GM23338 (cell line): ENCODE data around the gene TAAR2. TPM values are rescaled to one million over a fixed set of nuclear protein-coding genes. Genes with fewer than 3 reads are reported as not detected.

Source experiments
- ATAC-seq: fragments of 200-7000 bp; cut with Tn5 transposase; 3 replicates; pipeline ENCODE4 v1.9.1; 2020
- DNase-seq: peaks from one replicate; pipeline ENCODE4 v3.0.0-alpha.2; 2015; ENCODE audit warnings: low spot score
- H2AFZ ChIP-seq: fragments of 200-600 bp; sonication (generic); 2 replicates; pipeline ENCODE4 v1.8.0; 2016; ENCODE audit warnings: antibody characterized with exemption, mild to moderate bottlenecking, moderate library complexity
- H3F3A ChIP-seq: fragments of 200-600 bp; sonication (generic); replicated peaks from 2 replicates; pipeline ENCODE4 v1.8.0; 2017; ENCODE audit warnings: antibody characterized with exemption, mixed run types, low read depth
- H3K27ac ChIP-seq: fragments of 200-600 bp; sonication (generic); 2 replicates; pipeline ENCODE4 v1.6.1; 2016; ENCODE audit warnings: low read depth
- H3K27me3 ChIP-seq: fragments of 200-600 bp; sonication (generic); 2 replicates; pipeline ENCODE4 v1.8.0; 2016; ENCODE audit warnings: mild to moderate bottlenecking, mixed run types, moderate library complexity; ENCODE audit not compliant: insufficient read depth
- H3K36me3 ChIP-seq: fragments of 200-600 bp; sonication (generic); 2 replicates; pipeline ENCODE4 v1.8.0; 2016; ENCODE audit warnings: mild to moderate bottlenecking; ENCODE audit not compliant: insufficient read depth
- H3K4me1 ChIP-seq: fragments of 200-600 bp; sonication (generic); 2 replicates; pipeline ENCODE4 v1.8.0; 2016; ENCODE audit warnings: mild to moderate bottlenecking, moderate library complexity; ENCODE audit not compliant: insufficient read depth
- H3K4me2 ChIP-seq: fragments of 200-600 bp; sonication (generic); 2 replicates; pipeline ENCODE4 v1.7.1; 2017; ENCODE audit warnings: mixed run types
- H3K4me3 ChIP-seq: fragments of 200-600 bp; sonication (generic); 2 replicates; pipeline ENCODE4 v1.6.1; 2016; ENCODE audit warnings: mixed run types
- H3K79me2 ChIP-seq: fragments of 200-600 bp; sonication (generic); replicated peaks from 2 replicates; pipeline ENCODE4 v1.8.0; 2017; ENCODE audit warnings: mild to moderate bottlenecking; ENCODE audit not compliant: insufficient read depth
- H3K9me2 ChIP-seq: fragments of 200-600 bp; sonication (generic); 2 replicates; pipeline ENCODE4 v1.8.0; 2017; ENCODE audit not compliant: insufficient read depth
- H4K20me1 ChIP-seq: fragments of 200-600 bp; sonication (generic); replicated peaks from 2 replicates; pipeline ENCODE4 v1.8.0; 2017; ENCODE audit warnings: mild to moderate bottlenecking; ENCODE audit not compliant: insufficient read depth
- H3K27ac Mint-ChIP-seq: 2 replicates; pipeline ENCODE4 v1.8.0; 2020; ENCODE audit warnings: inconsistent platforms, mild to moderate bottlenecking, moderate library complexity, mixed read lengths
- H3K27me3 Mint-ChIP-seq: 3 replicates; pipeline ENCODE4 v1.8.0; 2022; ENCODE audit warnings: low read depth, mild to moderate bottlenecking, moderate library complexity, mixed read lengths, inconsistent platforms; ENCODE audit not compliant: insufficient read depth, poor library complexity
- H3K36me3 Mint-ChIP-seq: 3 replicates; pipeline ENCODE4 v1.8.0; 2021; ENCODE audit warnings: low read depth, mild to moderate bottlenecking, inconsistent platforms, moderate library complexity, mixed read lengths
- H3K4me1 Mint-ChIP-seq: 3 replicates; pipeline ENCODE4 v1.8.0; 2020; ENCODE audit warnings: mild to moderate bottlenecking, inconsistent platforms, mixed read lengths
- H3K4me3 Mint-ChIP-seq: 3 replicates; pipeline ENCODE4 v1.8.0; 2021; ENCODE audit warnings: moderate library complexity, mild to moderate bottlenecking, inconsistent platforms, mixed read lengths
- H3K9me3 Mint-ChIP-seq: 3 replicates; pipeline ENCODE4 v1.8.0; 2020; ENCODE audit warnings: moderate library complexity, mild to moderate bottlenecking, inconsistent platforms, mixed read lengths
- CREB1 ChIP-seq: fragments of 250-450 bp; sonication (Bioruptor Pico); IDR thresholded peaks from 2 replicates; pipeline ENCODE4 v1.5.0; 2020; ENCODE audit warnings: low read depth, mild to moderate bottlenecking, moderate library complexity
- EZH2 ChIP-seq: fragments of 200-600 bp; sonication (generic); IDR thresholded peaks from one replicate; pipeline ENCODE4 v1.8.0; 2017; ENCODE audit warnings: antibody characterized with exemption, mild to moderate bottlenecking, low read depth; ENCODE audit not compliant: unreplicated experiment
- EZH2phosphoT487 ChIP-seq: fragments of 200-600 bp; sonication (generic); IDR thresholded peaks from one replicate; pipeline ENCODE4 v1.8.1; 2018; ENCODE audit warnings: antibody characterized with exemption; ENCODE audit not compliant: unreplicated experiment
- JUNB ChIP-seq: IDR thresholded peaks from one replicate; pipeline ENCODE4 v1.6.1; 2016; ENCODE audit warnings: antibody characterized with exemption; ENCODE audit not compliant: unreplicated experiment
- NANOG ChIP-seq: IDR thresholded peaks from 2 replicates; pipeline ENCODE4 v1.6.1; 2016; ENCODE audit warnings: antibody characterized with exemption, borderline replicate concordance
- POLR2AphosphoS5 ChIP-seq: IDR thresholded peaks from 2 replicates; pipeline ENCODE4 v1.6.1; 2016; ENCODE audit warnings: antibody characterized with exemption, low read depth
- STAT1 ChIP-seq: IDR thresholded peaks from one replicate; pipeline ENCODE4 v1.6.1; 2016; ENCODE audit warnings: antibody characterized with exemption; ENCODE audit not compliant: unreplicated experiment
- ZNF331 ChIP-seq: fragments of 250-450 bp; sonication (Bioruptor Pico); IDR thresholded peaks from 2 replicates; pipeline ENCODE4 v1.5.0; 2020; ENCODE audit warnings: low read depth, mild to moderate bottlenecking, moderate library complexity
- polyA plus RNA-seq: library from polyadenylated mRNA; unstranded; fragments of >200 nt; fragmentation: Nextera tagmentation; extraction: Ambion mirVana; gene quantifications from 2 replicates; pipeline ENCODE4 v1.2.1, GENCODE V29; 2016
- total RNA-seq: library from RNA; depleted of rRNA; stranded (reverse); fragments of >200 nt; shearing (Covaris generic); gene quantifications from 2 replicates; pipeline ENCODE4 v1.2.3, GENCODE V29; 2014
- TF ChIP-seq, protein P1 (sequence below): IDR thresholded peaks from one replicate; pipeline ENCODE4 v1.6.1; 2018; ENCODE audit warnings: antibody characterized with exemption; ENCODE audit not compliant: unreplicated experiment
- TF ChIP-seq, protein P2 (sequence below): fragments of 250-450 bp; sonication (Bioruptor Pico); IDR thresholded peaks from 2 replicates; pipeline ENCODE4 v1.5.0; 2020; ENCODE audit warnings: mild to moderate bottlenecking, moderate library complexity
- TF ChIP-seq, protein P3 (sequence below): IDR thresholded peaks from 2 replicates; pipeline ENCODE4 v1.6.1; 2016; ENCODE audit warnings: antibody characterized with exemption
- TF ChIP-seq, protein P4 (sequence below), 2 experiments: fragments of 200-600 bp in 1 of 2; sonication (generic) in 1 of 2; conservative IDR thresholded peaks; 2 replicates each; pipeline versions ENCODE4 v1.5.1 to v1.6.1; 2016 to 2017; ENCODE audit warnings: antibody characterized with exemption in 2 of 2, low read depth in 2 of 2, mild to moderate bottlenecking in 2 of 2, moderate library complexity in 1 of 2

Gene TAAR2
- total and polyA plus RNA-seq, 2 experiments from 2014 or later: not detected

DNA sequence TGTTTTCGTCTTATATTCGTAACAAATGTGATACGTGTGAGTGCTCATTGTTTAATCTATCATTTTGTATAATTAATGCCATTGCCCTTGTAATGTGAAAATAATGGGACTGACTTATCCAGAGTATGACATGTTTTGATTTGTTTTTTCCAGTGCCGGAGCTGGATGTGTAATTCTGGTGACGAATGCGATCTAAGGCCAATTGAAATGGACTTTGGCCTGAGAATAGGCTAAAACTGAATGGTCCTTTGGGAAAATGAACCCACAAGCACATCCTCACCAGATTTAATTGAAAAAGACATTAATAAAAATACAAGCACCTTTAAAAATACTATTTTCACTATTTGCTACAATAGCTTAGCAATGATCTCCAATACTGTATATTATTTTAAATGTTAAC is 27.9 kb downstream of the TAAR2 start (continued):
- TF ChIP-seq, protein P1, sequence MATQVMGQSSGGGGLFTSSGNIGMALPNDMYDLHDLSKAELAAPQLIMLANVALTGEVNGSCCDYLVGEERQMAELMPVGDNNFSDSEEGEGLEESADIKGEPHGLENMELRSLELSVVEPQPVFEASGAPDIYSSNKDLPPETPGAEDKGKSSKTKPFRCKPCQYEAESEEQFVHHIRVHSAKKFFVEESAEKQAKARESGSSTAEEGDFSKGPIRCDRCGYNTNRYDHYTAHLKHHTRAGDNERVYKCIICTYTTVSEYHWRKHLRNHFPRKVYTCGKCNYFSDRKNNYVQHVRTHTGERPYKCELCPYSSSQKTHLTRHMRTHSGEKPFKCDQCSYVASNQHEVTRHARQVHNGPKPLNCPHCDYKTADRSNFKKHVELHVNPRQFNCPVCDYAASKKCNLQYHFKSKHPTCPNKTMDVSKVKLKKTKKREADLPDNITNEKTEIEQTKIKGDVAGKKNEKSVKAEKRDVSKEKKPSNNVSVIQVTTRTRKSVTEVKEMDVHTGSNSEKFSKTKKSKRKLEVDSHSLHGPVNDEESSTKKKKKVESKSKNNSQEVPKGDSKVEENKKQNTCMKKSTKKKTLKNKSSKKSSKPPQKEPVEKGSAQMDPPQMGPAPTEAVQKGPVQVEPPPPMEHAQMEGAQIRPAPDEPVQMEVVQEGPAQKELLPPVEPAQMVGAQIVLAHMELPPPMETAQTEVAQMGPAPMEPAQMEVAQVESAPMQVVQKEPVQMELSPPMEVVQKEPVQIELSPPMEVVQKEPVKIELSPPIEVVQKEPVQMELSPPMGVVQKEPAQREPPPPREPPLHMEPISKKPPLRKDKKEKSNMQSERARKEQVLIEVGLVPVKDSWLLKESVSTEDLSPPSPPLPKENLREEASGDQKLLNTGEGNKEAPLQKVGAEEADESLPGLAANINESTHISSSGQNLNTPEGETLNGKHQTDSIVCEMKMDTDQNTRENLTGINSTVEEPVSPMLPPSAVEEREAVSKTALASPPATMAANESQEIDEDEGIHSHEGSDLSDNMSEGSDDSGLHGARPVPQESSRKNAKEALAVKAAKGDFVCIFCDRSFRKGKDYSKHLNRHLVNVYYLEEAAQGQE: no peak
- TF ChIP-seq STAT1 (no peak), CREB1 (no peak), JUNB (no peak), ZNF331 (no peak)
- TF ChIP-seq, protein P2, sequence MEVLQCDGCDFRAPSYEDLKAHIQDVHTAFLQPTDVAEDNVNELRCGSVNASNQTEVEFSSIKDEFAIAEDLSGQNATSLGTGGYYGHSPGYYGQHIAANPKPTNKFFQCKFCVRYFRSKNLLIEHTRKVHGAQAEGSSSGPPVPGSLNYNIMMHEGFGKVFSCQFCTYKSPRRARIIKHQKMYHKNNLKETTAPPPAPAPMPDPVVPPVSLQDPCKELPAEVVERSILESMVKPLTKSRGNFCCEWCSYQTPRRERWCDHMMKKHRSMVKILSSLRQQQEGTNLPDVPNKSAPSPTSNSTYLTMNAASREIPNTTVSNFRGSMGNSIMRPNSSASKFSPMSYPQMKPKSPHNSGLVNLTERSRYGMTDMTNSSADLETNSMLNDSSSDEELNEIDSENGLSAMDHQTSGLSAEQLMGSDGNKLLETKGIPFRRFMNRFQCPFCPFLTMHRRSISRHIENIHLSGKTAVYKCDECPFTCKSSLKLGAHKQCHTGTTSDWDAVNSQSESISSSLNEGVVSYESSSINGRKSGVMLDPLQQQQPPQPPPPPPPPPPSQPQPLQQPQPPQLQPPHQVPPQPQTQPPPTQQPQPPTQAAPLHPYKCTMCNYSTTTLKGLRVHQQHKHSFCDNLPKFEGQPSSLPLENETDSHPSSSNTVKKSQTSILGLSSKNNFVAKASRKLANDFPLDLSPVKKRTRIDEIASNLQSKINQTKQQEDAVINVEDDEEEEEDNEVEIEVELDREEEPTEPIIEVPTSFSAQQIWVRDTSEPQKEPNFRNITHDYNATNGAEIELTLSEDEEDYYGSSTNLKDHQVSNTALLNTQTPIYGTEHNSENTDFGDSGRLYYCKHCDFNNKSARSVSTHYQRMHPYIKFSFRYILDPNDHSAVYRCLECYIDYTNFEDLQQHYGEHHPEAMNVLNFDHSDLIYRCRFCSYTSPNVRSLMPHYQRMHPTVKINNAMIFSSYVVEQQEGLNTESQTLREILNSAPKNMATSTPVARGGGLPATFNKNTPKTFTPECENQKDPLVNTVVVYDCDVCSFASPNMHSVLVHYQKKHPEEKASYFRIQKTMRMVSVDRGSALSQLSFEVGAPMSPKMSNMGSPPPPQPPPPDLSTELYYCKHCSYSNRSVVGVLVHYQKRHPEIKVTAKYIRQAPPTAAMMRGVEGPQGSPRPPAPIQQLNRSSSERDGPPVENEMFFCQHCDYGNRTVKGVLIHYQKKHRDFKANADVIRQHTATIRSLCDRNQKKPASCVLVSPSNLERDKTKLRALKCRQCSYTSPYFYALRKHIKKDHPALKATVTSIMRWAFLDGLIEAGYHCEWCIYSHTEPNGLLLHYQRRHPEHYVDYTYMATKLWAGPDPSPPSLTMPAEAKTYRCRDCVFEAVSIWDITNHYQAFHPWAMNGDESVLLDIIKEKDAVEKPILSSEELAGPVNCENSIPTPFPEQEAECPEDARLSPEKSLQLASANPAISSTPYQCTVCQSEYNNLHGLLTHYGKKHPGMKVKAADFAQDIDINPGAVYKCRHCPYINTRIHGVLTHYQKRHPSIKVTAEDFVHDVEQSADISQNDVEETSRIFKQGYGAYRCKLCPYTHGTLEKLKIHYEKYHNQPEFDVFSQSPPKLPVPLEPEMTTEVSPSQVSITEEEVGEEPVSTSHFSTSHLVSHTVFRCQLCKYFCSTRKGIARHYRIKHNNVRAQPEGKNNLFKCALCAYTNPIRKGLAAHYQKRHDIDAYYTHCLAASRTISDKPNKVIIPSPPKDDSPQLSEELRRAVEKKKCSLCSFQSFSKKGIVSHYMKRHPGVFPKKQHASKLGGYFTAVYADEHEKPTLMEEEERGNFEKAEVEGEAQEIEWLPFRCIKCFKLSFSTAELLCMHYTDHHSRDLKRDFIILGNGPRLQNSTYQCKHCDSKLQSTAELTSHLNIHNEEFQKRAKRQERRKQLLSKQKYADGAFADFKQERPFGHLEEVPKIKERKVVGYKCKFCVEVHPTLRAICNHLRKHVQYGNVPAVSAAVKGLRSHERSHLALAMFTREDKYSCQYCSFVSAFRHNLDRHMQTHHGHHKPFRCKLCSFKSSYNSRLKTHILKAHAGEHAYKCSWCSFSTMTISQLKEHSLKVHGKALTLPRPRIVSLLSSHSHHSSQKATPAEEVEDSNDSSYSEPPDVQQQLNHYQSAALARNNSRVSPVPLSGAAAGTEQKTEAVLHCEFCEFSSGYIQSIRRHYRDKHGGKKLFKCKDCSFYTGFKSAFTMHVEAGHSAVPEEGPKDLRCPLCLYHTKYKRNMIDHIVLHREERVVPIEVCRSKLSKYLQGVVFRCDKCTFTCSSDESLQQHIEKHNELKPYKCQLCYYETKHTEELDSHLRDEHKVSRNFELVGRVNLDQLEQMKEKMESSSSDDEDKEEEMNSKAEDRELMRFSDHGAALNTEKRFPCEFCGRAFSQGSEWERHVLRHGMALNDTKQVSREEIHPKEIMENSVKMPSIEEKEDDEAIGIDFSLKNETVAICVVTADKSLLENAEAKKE (CRISPR knock-in tag): no peak

DNA sequence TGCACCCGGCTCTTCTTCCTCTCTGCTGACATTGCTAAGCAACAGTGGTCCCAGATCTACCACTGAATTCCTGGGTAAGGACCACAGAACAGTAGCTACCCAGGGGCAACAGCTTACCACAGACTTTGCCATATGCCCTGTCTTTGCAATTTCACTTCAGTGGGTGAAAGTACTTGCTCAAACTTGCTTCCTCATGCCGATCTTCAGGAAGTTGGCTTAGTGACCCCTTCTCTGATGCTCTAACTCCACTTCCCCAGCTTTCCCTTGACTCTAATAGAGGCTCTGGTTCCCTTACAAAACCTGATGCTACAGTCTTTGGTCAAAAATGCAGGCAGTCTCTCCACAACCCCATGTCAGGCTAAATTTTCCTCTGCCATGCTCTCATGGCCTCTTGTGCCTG is 31.2 kb downstream of the TAAR2 start:
- Mint-ChIP-seq H3K27ac (no peak overlapping the region), H3K27me3 (peaks cover 2% of the 10 kb centered on the region), H3K4me1 (no peaks in the 10 kb centered on the region), H3K4me3 (no peak overlapping the region), H3K9me3 (no peaks in the 10 kb centered on the region), H3K36me3 (no peaks in the 10 kb centered on the region)
- no peaks in the 10 kb centered on the region for H3K27me3 ChIP-seq
- ATAC-seq: no peak
- H4K20me1 ChIP-seq: no peaks in the 10 kb centered on the region
- H3K4me3 ChIP-seq: no peak overlapping the region
- H3K4me1 ChIP-seq: no peaks in the 10 kb centered on the region
- H3K79me2 ChIP-seq: no peaks in the 10 kb centered on the region
- no peak overlapping the region for H3K4me2 ChIP-seq
- no peak for DNase-seq
- H3K9me2 ChIP-seq: no peaks in the 10 kb centered on the region
- H3F3A ChIP-seq: no peaks in the 10 kb centered on the region
- H3K36me3 ChIP-seq: no peaks in the 10 kb centered on the region
- no peak overlapping the region for H3K27ac ChIP-seq
- no peak overlapping the region for H2AFZ ChIP-seq
- TF ChIP-seq, protein P3, sequence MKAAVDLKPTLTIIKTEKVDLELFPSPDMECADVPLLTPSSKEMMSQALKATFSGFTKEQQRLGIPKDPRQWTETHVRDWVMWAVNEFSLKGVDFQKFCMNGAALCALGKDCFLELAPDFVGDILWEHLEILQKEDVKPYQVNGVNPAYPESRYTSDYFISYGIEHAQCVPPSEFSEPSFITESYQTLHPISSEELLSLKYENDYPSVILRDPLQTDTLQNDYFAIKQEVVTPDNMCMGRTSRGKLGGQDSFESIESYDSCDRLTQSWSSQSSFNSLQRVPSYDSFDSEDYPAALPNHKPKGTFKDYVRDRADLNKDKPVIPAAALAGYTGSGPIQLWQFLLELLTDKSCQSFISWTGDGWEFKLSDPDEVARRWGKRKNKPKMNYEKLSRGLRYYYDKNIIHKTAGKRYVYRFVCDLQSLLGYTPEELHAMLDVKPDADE: no peak
- TF ChIP-seq EZH2 (no peak), NANOG (no peak), STAT1 (no peak), EZH2phosphoT487 (no peak), POLR2AphosphoS5 (no peak)
- TF ChIP-seq, protein P4, sequence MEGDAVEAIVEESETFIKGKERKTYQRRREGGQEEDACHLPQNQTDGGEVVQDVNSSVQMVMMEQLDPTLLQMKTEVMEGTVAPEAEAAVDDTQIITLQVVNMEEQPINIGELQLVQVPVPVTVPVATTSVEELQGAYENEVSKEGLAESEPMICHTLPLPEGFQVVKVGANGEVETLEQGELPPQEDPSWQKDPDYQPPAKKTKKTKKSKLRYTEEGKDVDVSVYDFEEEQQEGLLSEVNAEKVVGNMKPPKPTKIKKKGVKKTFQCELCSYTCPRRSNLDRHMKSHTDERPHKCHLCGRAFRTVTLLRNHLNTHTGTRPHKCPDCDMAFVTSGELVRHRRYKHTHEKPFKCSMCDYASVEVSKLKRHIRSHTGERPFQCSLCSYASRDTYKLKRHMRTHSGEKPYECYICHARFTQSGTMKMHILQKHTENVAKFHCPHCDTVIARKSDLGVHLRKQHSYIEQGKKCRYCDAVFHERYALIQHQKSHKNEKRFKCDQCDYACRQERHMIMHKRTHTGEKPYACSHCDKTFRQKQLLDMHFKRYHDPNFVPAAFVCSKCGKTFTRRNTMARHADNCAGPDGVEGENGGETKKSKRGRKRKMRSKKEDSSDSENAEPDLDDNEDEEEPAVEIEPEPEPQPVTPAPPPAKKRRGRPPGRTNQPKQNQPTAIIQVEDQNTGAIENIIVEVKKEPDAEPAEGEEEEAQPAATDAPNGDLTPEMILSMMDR (conservative IDR thresholded peaks at IDR 0.05; ENCODE audit: low read depth in 2 of 2): no peak
